Measurements from ENCODE around the gene FOXP1. TPM values are rescaled to one million over a fixed set of nuclear protein-coding genes. Genes with fewer than 3 reads are reported as not detected.

The FOXP1 gene
- total RNA-seq, 2 donors from 2014 or later: 101 to 171 TPM

- Mint-ChIP-seq H3K27ac (no peak overlapping the region), H3K4me1 (peaks cover 5% of the 10 kb centered on the region), H3K27me3 (no peaks in the 10 kb centered on the region), H3K4me3 (no peak overlapping the region), H3K9me3 (no peaks in the 10 kb centered on the region), H3K36me3 (ENCODE audit: low read depth) (peaks cover 9% of the 10 kb centered on the region)
- no peak for ATAC-seq (replicated peaks)
These were observed 19.2 kb downstream of the FOXP1 start for GRCh38 chr3:71564361-71564760.

GRCh38 chr3:71563827-71564226 is 19.7 kb downstream of the FOXP1 start:
- Mint-ChIP-seq H3K27me3 (no peaks in the 10 kb centered on the region), H3K9me3 (no peaks in the 10 kb centered on the region), H3K27ac (no peak overlapping the region), H3K36me3 (ENCODE audit: low read depth) (peaks cover 9% of the 10 kb centered on the region), H3K4me3 (no peak overlapping the region), H3K4me1 (peaks cover 5% of the 10 kb centered on the region)
- no peak for ATAC-seq (replicated peaks)

GRCh38 chr3:71562938-71563337 is 20.6 kb downstream of the FOXP1 start:
- no peak overlapping the region for H3K27ac Mint-ChIP-seq
- no peaks in the 10 kb centered on the region for H3K9me3 Mint-ChIP-seq
- no peak overlapping the region for H3K4me3 Mint-ChIP-seq
- peaks cover 5% of the 10 kb centered on the region for H3K4me1 Mint-ChIP-seq
- no peaks in the 10 kb centered on the region for H3K27me3 Mint-ChIP-seq
- H3K36me3 Mint-ChIP-seq (ENCODE audit: low read depth): peaks cover 9% of the 10 kb centered on the region
- no peak for ATAC-seq (replicated peaks)

- no peak for ATAC-seq (replicated peaks)
- H3K36me3 Mint-ChIP-seq (ENCODE audit: low read depth): peaks cover 7% of the 10 kb centered on the region
- no peak overlapping the region for H3K4me3 Mint-ChIP-seq
- H3K27ac Mint-ChIP-seq: no peak overlapping the region
- no peaks in the 10 kb centered on the region for H3K27me3 Mint-ChIP-seq
- no peaks in the 10 kb centered on the region for H3K4me1 Mint-ChIP-seq
- no peaks in the 10 kb centered on the region for H3K9me3 Mint-ChIP-seq
These were observed 22.9 kb downstream of the FOXP1 start for GRCh38 chr3:71560665-71561064.

- no peaks in the 10 kb centered on the region for H3K27me3 Mint-ChIP-seq
- no peak for ATAC-seq (replicated peaks)
- no peak overlapping the region for H3K27ac Mint-ChIP-seq
- H3K36me3 Mint-ChIP-seq (ENCODE audit: low read depth): peaks cover 4% of the 10 kb centered on the region
- no peaks in the 10 kb centered on the region for H3K9me3 Mint-ChIP-seq
- H3K4me3 Mint-ChIP-seq: no peak overlapping the region
- no peaks in the 10 kb centered on the region for H3K4me1 Mint-ChIP-seq
These were observed 23.9 kb downstream of the FOXP1 start for GRCh38 chr3:71559578-71560162.

GRCh38 chr3:71559021-71559420 is 24.5 kb downstream of the FOXP1 start:
- Mint-ChIP-seq H3K27me3 (no peaks in the 10 kb centered on the region), H3K4me1 (no peaks in the 10 kb centered on the region), H3K27ac (no peak overlapping the region), H3K36me3 (ENCODE audit: low read depth) (peaks cover 4% of the 10 kb centered on the region), H3K9me3 (no peaks in the 10 kb centered on the region), H3K4me3 (no peak overlapping the region)
- no peak for ATAC-seq (replicated peaks)

- no peaks in the 10 kb centered on the region for H3K9me3 Mint-ChIP-seq
- no peaks in the 10 kb centered on the region for H3K36me3 Mint-ChIP-seq (ENCODE audit: low read depth)
These were observed 28.9 kb downstream of the FOXP1 start for GRCh38 chr3:71554649-71555048.

GRCh38 chr3:71551311-71551919 is 32.1 kb downstream of the FOXP1 start:
- no peaks in the 10 kb centered on the region for H3K4me1 Mint-ChIP-seq
- no peak overlapping the region for H3K4me3 Mint-ChIP-seq
- H3K27me3 Mint-ChIP-seq: no peaks in the 10 kb centered on the region
- H3K36me3 Mint-ChIP-seq (ENCODE audit: low read depth): no peaks in the 10 kb centered on the region
- H3K9me3 Mint-ChIP-seq: no peaks in the 10 kb centered on the region
- no peak for ATAC-seq (replicated peaks)
- no peak overlapping the region for H3K27ac Mint-ChIP-seq

More at GRCh38 chr3:71554649-71555048, 28.9 kb downstream of the FOXP1 start:
- no peak overlapping the region for H3K27ac Mint-ChIP-seq
- ATAC-seq (replicated peaks): no peak
- no peaks in the 10 kb centered on the region for H3K4me1 Mint-ChIP-seq
- H3K4me3 Mint-ChIP-seq: no peak overlapping the region
- no peaks in the 10 kb centered on the region for H3K27me3 Mint-ChIP-seq

- no peaks in the 10 kb centered on the region for H3K9me3 Mint-ChIP-seq
- H3K27me3 Mint-ChIP-seq: no peaks in the 10 kb centered on the region
- H3K4me1 Mint-ChIP-seq: no peaks in the 10 kb centered on the region
- H3K36me3 Mint-ChIP-seq (ENCODE audit: low read depth): no peaks in the 10 kb centered on the region
- no peak overlapping the region for H3K27ac Mint-ChIP-seq
- no peak for ATAC-seq (replicated peaks)
- H3K4me3 Mint-ChIP-seq: no peak overlapping the region
These were observed 33.6 kb downstream of the FOXP1 start for GRCh38 chr3:71549951-71550350.

- Mint-ChIP-seq H3K27ac (no peak overlapping the region), H3K9me3 (no peaks in the 10 kb centered on the region), H3K36me3 (ENCODE audit: low read depth) (no peaks in the 10 kb centered on the region), H3K4me1 (peaks cover 3% of the 10 kb centered on the region), H3K4me3 (no peak overlapping the region), H3K27me3 (no peaks in the 10 kb centered on the region)
- no peak for ATAC-seq (replicated peaks)
These were observed 34.7 kb downstream of the FOXP1 start for GRCh38 chr3:71548705-71549384.

GRCh38 chr3:71547249-71548198 is 36.0 kb downstream of the FOXP1 start:
- Mint-ChIP-seq H3K4me3 (no peak overlapping the region), H3K36me3 (ENCODE audit: low read depth) (no peaks in the 10 kb centered on the region), H3K27me3 (no peaks in the 10 kb centered on the region), H3K27ac (no peak overlapping the region), H3K9me3 (no peaks in the 10 kb centered on the region), H3K4me1 (peaks cover 3% of the 10 kb centered on the region)
- ATAC-seq (replicated peaks): no peak

- Mint-ChIP-seq H3K4me1 (peaks cover 3% of the 10 kb centered on the region), H3K4me3 (no peak overlapping the region), H3K27ac (no peak overlapping the region), H3K36me3 (ENCODE audit: low read depth) (no peaks in the 10 kb centered on the region), H3K27me3 (no peaks in the 10 kb centered on the region), H3K9me3 (no peaks in the 10 kb centered on the region)
- ATAC-seq (replicated peaks): no peak
These were observed 36.7 kb downstream of the FOXP1 start for GRCh38 chr3:71546821-71547220.

- no peak overlapping the region for H3K27ac Mint-ChIP-seq
- no peaks in the 10 kb centered on the region for H3K9me3 Mint-ChIP-seq
- H3K4me1 Mint-ChIP-seq: peaks cover 3% of the 10 kb centered on the region
- ATAC-seq (replicated peaks): no peak
- H3K36me3 Mint-ChIP-seq (ENCODE audit: low read depth): no peaks in the 10 kb centered on the region
- no peak overlapping the region for H3K4me3 Mint-ChIP-seq
- H3K27me3 Mint-ChIP-seq: no peaks in the 10 kb centered on the region
These were observed 38.2 kb downstream of the FOXP1 start for GRCh38 chr3:71545330-71545729.

- peak; percentile 92 for ATAC-seq (replicated peaks)
These were observed 40.0 kb downstream of the FOXP1 start for GRCh38 chr3:71543371-71544016.

More at GRCh38 chr3:71543371-71544016, 40.0 kb downstream of the FOXP1 start:
- H3K27ac Mint-ChIP-seq: no peak overlapping the region
- H3K4me1 Mint-ChIP-seq: peaks cover 3% of the 10 kb centered on the region
- no peaks in the 10 kb centered on the region for H3K36me3 Mint-ChIP-seq (ENCODE audit: low read depth)
- no peaks in the 10 kb centered on the region for H3K9me3 Mint-ChIP-seq
- no peaks in the 10 kb centered on the region for H3K27me3 Mint-ChIP-seq
- H3K4me3 Mint-ChIP-seq: no peak overlapping the region

All from activated T-helper 17 cell treated with anti-CD3 and anti-CD28 coated beads, Interleukin-2, amount 50 U/mL, for 72 hours (primary cell).